HG02759 (cell line): Measurements from ENCODE around the gene OLFML1.

Experiments
- ATAC-seq: cut with Tn5 transposase; IDR thresholded peaks from one replicate; pipeline ENCODE4 v1.9.1; 2021; ENCODE audit warnings: mild to moderate bottlenecking, moderate library complexity; ENCODE audit not compliant: unreplicated experiment

OLFML1 gene

DNA sequence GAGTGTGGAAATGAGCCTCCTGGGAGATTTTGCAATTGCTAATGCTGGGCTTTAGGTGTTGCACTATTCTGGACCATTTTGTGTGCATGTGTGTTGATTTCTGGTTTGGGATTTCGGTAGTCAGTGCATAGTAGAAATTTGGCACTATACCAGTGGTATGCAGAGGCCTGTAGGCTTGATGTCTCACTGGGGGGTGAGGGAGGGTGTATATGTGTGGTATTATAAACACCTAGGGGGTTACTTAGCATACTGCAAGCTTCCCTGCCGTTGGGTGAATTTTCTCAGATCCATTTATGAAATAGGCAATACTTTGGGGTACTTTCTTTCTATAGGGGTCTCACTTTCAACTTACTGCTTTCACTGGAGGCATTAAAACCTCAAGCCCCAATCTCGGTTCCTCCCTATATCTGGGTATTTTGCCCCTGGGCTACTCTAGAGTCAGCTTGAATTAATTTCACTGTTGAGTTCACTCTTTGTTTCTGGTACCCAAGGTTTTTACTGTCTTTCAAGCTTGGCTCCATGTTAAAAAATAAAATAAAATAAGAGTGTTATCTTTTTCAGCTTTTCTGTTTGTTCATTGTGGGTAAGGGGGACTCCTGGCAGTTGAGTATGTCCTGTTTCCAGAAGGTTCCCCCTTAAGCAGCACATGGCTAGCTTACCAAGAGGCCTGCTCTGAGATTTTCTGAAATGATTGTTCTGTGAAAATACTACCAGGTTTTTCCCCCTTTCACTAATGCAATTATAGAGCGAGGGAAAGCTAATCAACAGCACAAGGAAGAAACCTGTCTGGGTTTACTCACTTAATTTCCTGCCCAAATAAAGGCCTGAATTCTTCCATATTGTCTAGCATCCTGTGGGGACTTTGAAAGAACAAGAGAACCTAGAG is 74.3 kb downstream of the OLFML1 start:
- ATAC-seq, result no peak
